ENCODE results near the gene AGFG1. TPM values are rescaled to one million over a fixed set of nuclear protein-coding genes. Genes with fewer than 3 reads are reported as not detected.

AGFG1 gene
- total RNA-seq, 1 experiment from 2014 or later, result 81.3 TPM

DNA sequence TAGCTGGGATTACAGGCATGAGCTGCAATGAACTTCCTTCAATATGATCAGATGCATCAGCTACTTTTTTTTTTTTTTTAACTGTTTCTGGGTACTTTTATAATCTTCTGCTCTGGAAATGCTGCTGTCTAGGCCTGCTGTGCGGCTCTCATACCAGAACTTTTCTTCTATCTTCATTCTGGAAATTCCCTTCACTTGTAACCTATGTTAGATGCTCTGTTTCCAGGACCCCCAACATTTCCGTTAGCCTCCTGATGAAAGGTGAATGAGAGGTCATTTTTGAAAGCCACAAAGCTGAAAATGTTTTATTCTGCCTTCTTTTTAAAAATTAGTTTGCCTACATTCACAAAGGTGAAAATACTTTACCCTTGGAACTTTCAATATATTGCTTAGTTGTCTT lies 8.6 kb downstream of the AGFG1 start:
- no peak for ATAC-seq
- H3K9me3 Mint-ChIP-seq, result peaks cover 8% of the 10 kb centered on the region; the same call in 1 of the 2 replicates
- ChIA-PET CTCF (interaction anchor here (1.0 to 1.3 kb wide), 2 partner anchors 275 to 286 kb away, joined by 3 to 4 read pairs; no protein-coding TSS in a partner anchor), POLR2A (no interaction called here)
- H3K36me3 Mint-ChIP-seq, result peaks cover 8% of the 10 kb centered on the region
- H3K27me3 Mint-ChIP-seq (ENCODE audit: low read depth), result no peaks in the 10 kb centered on the region
- no peak for DNase-seq (ENCODE audit: low spot score)
- H3K4me3 Mint-ChIP-seq, result no peak overlapping the region
- H3K4me1 Mint-ChIP-seq, result peaks cover 27% of the 10 kb centered on the region
- H3K27ac Mint-ChIP-seq, result no peak overlapping the region
- TF ChIP-seq TEAD1 (CRISPR knock-in tag; IDR thresholded peaks at IDR 0.05), result no peak
- TF ChIP-seq, protein P1, sequence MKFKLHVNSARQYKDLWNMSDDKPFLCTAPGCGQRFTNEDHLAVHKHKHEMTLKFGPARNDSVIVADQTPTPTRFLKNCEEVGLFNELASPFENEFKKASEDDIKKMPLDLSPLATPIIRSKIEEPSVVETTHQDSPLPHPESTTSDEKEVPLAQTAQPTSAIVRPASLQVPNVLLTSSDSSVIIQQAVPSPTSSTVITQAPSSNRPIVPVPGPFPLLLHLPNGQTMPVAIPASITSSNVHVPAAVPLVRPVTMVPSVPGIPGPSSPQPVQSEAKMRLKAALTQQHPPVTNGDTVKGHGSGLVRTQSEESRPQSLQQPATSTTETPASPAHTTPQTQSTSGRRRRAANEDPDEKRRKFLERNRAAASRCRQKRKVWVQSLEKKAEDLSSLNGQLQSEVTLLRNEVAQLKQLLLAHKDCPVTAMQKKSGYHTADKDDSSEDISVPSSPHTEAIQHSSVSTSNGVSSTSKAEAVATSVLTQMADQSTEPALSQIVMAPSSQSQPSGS (CRISPR knock-in tag; IDR thresholded peaks at IDR 0.05; ENCODE audit: borderline replicate concordance, low read depth), result no peak
- no peak for TF ChIP-seq KAT7 (CRISPR knock-in tag; IDR thresholded peaks at IDR 0.05; ENCODE audit: borderline replicate concordance)
- TF ChIP-seq NFYB (CRISPR knock-in tag; conservative IDR thresholded peaks at IDR 0.05; ENCODE audit: low read depth), result no peak
- TF ChIP-seq CREM (CRISPR knock-in tag; IDR thresholded peaks at IDR 0.05), result no peak
- no peak for TF ChIP-seq ZNF263 (CRISPR knock-in tag; IDR thresholded peaks at IDR 0.05; ENCODE audit: low read depth)
- TF ChIP-seq NR2C2 (CRISPR knock-in tag; IDR thresholded peaks at IDR 0.05), result no peak
- no peak for TF ChIP-seq RORB (CRISPR knock-in tag; IDR thresholded peaks at IDR 0.05)
- no peak for TF ChIP-seq TEAD4 (CRISPR knock-in tag; IDR thresholded peaks at IDR 0.05)
- no peak for TF ChIP-seq ESRRA (CRISPR knock-in tag; IDR thresholded peaks at IDR 0.05; ENCODE audit: borderline replicate concordance)

DNA sequence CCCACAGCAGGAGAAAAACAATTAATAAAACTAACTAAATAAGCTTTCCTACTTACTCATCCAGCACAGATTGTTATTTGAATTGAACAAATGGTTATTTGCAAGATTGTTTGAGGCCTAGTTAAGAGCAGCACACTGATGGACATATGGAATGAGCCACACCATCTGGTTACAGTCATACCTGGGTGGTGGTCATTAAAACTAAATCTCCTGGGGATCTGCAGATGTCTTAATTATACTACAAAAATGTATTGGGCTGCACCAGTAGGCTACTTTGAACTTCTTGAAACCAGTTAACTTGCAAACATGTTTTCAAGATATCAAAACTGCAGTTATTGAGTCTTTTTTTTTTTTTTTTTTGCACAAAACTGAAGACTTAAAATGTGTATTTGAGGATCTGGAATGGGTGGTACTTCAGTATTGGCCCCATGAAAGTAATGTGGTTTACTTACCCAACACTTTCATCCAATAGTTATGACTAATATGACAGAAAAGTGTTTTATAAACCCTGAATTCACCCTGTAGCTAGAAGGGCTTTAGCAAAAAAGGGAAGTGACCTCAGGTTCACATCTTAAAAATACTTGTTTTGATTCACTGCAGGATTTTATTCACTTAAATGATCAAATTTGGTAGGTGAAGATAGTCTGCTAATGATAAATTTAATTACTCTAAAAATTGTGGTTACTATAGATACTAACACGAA lies 10.8 kb downstream of the AGFG1 start:
- Mint-ChIP-seq H3K27me3 (ENCODE audit: low read depth) (no peaks in the 10 kb centered on the region), H3K36me3 (peaks cover 13% of the 10 kb centered on the region), H3K4me3 (no peak overlapping the region), H3K9me3 (peaks cover 12% of the 10 kb centered on the region; the same call in 1 of the 2 replicates), H3K4me1 (peaks cover 31% of the 10 kb centered on the region), H3K27ac (no peak overlapping the region)
- ChIA-PET CTCF (interaction anchor here (0.7 kb wide), 1 partner anchor 838 kb away, joined by 3 read pairs; no protein-coding TSS in a partner anchor), POLR2A (interaction anchor here (0.7 kb wide), 1 partner anchor 9 kb away, joined by 7 read pairs; no protein-coding TSS in a partner anchor)
- no peak for ATAC-seq
- DNase-seq (ENCODE audit: low spot score), result no peak
- TF ChIP-seq, protein P2, sequence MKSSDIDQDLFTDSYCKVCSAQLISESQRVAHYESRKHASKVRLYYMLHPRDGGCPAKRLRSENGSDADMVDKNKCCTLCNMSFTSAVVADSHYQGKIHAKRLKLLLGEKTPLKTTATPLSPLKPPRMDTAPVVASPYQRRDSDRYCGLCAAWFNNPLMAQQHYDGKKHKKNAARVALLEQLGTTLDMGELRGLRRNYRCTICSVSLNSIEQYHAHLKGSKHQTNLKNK (CRISPR knock-in tag; IDR thresholded peaks at IDR 0.05), result no peak
- TF ChIP-seq SP1 (CRISPR knock-in tag; conservative IDR thresholded peaks at IDR 0.05), result no peak
- TF ChIP-seq, protein P3, sequence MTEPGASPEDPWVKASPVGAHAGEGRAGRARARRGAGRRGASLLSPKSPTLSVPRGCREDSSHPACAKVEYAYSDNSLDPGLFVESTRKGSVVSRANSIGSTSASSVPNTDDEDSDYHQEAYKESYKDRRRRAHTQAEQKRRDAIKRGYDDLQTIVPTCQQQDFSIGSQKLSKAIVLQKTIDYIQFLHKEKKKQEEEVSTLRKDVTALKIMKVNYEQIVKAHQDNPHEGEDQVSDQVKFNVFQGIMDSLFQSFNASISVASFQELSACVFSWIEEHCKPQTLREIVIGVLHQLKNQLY (CRISPR knock-in tag; IDR thresholded peaks at IDR 0.05), result no peak
- no peak for TF ChIP-seq HMGA2 (CRISPR knock-in tag; IDR thresholded peaks at IDR 0.05)
- TF ChIP-seq ZNF232 (CRISPR knock-in tag; IDR thresholded peaks at IDR 0.05), result no peak
- no peak for TF ChIP-seq FOXP1 (CRISPR knock-in tag; IDR thresholded peaks at IDR 0.05; ENCODE audit: borderline replicate concordance)
- TF ChIP-seq, protein P4, sequence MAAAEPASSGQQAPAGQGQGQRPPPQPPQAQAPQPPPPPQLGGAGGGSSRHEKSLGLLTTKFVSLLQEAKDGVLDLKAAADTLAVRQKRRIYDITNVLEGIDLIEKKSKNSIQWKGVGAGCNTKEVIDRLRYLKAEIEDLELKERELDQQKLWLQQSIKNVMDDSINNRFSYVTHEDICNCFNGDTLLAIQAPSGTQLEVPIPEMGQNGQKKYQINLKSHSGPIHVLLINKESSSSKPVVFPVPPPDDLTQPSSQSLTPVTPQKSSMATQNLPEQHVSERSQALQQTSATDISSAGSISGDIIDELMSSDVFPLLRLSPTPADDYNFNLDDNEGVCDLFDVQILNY (CRISPR knock-in tag; IDR thresholded peaks at IDR 0.05), result no peak
- no peak for TF ChIP-seq ZNF121 (CRISPR knock-in tag; IDR thresholded peaks at IDR 0.05)
- no peak for TF ChIP-seq ZNF219 (CRISPR knock-in tag; IDR thresholded peaks at IDR 0.05; ENCODE audit: borderline replicate concordance)
- TF ChIP-seq, protein P5, sequence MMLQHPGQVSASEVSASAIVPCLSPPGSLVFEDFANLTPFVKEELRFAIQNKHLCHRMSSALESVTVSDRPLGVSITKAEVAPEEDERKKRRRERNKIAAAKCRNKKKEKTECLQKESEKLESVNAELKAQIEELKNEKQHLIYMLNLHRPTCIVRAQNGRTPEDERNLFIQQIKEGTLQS (CRISPR knock-in tag; conservative IDR thresholded peaks at IDR 0.05), result no peak
- TF ChIP-seq, protein P6, sequence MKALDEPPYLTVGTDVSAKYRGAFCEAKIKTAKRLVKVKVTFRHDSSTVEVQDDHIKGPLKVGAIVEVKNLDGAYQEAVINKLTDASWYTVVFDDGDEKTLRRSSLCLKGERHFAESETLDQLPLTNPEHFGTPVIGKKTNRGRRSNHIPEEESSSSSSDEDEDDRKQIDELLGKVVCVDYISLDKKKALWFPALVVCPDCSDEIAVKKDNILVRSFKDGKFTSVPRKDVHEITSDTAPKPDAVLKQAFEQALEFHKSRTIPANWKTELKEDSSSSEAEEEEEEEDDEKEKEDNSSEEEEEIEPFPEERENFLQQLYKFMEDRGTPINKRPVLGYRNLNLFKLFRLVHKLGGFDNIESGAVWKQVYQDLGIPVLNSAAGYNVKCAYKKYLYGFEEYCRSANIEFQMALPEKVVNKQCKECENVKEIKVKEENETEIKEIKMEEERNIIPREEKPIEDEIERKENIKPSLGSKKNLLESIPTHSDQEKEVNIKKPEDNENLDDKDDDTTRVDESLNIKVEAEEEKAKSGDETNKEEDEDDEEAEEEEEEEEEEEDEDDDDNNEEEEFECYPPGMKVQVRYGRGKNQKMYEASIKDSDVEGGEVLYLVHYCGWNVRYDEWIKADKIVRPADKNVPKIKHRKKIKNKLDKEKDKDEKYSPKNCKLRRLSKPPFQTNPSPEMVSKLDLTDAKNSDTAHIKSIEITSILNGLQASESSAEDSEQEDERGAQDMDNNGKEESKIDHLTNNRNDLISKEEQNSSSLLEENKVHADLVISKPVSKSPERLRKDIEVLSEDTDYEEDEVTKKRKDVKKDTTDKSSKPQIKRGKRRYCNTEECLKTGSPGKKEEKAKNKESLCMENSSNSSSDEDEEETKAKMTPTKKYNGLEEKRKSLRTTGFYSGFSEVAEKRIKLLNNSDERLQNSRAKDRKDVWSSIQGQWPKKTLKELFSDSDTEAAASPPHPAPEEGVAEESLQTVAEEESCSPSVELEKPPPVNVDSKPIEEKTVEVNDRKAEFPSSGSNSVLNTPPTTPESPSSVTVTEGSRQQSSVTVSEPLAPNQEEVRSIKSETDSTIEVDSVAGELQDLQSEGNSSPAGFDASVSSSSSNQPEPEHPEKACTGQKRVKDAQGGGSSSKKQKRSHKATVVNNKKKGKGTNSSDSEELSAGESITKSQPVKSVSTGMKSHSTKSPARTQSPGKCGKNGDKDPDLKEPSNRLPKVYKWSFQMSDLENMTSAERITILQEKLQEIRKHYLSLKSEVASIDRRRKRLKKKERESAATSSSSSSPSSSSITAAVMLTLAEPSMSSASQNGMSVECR (CRISPR knock-in tag; IDR thresholded peaks at IDR 0.05; ENCODE audit: borderline replicate concordance), result no peak
- TF ChIP-seq TEAD1 (CRISPR knock-in tag; IDR thresholded peaks at IDR 0.05), result no peak
- no peak for TF ChIP-seq SMAD4 (CRISPR knock-in tag; IDR thresholded peaks at IDR 0.05)
- TF ChIP-seq SOX15 (CRISPR knock-in tag; IDR thresholded peaks at IDR 0.05), result no peak
- TF ChIP-seq IRF2 (CRISPR knock-in tag; IDR thresholded peaks at IDR 0.05; ENCODE audit: borderline replicate concordance, low read depth), result no peak
- TF ChIP-seq SMAD3 (CRISPR knock-in tag; IDR thresholded peaks at IDR 0.05; ENCODE audit: borderline replicate concordance), result no peak
- TF ChIP-seq ZBTB21 (CRISPR knock-in tag; IDR thresholded peaks at IDR 0.05; ENCODE audit: borderline replicate concordance), result no peak
